Activated T-cell treated with anti-CD3 and anti-CD28 coated beads for 24 hours (primary cell): ENCODE measurements around the gene CAMK1D.
"Not testable (repeated sequence)": the region's sequence is repeated elsewhere in the genome, so short reads cannot be mapped to it uniquely, and the experiment has no call there.

Experiments
- DNase-seq: peaks from one replicate; pipeline ENCODE4 v3.0.0-alpha.2; 2020; ENCODE audit warnings: low read depth

The CAMK1D gene

DNA sequence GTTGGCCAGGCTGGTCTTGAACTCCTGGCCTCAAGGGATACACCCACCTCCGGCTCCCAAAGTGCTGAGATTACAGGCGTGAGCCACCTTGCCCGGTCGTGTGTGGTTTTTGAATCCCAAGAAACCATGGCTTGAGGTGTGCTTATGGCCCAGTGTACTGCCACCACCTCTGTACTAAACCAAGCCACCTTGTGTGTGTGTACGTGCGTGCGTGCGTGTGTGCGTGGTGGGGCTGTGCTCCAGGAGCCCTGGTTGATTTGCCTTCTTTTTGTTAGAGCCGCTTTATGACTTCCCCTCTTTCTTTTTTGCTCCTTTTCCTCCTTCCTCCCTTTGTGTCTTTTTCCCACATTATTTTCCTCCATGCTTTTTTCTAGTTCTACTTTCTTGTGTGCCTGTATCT, 121.4 kb downstream of the CAMK1D start:
- DNase-seq: no peak

- no peak for DNase-seq
Measured at GRCh38 chr10:12471135-12471534, 121.8 kb downstream of the CAMK1D start.

DNA sequence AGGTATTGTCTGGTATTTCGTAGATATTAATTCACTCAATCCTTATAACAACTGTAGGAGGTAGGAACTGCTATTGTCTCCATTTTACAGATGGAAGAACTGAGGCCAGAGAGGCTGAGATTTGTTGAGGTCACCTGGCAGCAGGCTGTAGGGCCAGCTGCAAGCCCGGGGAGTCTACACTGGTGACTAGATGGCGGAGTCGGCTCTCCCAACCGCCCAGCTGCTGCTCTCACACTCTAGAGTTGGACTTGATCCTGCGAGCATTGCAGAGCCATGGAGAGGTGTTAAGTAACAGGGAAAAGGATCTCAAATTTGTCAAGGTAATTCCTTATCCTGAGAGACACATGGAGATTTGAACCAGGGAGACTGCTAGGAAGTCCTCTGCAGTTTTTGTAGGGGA, 124.1 kb downstream of the CAMK1D start:
- DNase-seq: no peak

GRCh38 chr10:12474727-12475412, 125.5 kb downstream of the CAMK1D start:
- no peak for DNase-seq

- DNase-seq: no peak
Measured at GRCh38 chr10:12476656-12477055, 127.3 kb downstream of the CAMK1D start.

DNA sequence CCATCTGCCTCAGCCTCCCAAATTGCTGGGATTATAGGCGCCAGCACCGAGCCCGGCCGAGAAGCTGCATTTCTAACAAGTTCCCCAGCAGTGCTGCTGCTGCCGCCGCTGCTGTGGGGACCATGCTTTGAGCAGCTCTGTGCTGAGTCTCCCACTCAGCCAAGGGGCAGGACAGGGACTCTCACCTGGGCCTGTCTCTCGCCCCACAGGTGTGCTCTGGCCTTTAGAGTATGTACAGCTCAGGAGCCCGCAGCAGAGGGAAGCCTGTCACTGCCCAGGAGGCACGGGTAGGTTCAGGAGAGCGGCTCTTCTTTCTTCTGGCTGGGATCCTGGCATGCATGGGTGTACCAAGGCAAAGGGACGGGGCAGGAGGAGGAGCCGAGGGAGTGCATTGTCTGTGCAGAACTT, 130.1 kb downstream of the CAMK1D start:
- no peak for DNase-seq

- no peak for DNase-seq
Measured at GRCh38 chr10:12479924-12480323, 130.6 kb downstream of the CAMK1D start.

DNA sequence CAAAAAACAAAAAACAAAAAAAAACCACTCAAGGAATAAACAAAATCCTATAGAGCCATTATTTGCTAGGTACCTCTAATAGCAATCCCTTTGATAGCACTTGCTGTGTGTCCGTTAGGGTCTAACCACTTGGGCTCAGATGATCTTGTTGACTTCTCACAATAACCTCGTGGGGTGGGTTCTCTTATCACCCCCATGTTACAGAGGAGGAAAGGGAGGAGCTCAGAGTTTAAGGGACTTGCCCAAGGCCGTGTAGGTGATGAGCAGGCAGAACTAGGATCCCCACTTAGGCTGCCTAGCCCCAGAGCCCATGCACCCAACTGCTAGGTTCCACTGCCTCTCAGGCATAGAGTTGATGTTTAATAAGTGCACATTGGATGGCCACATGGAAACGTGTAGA, 131.1 kb downstream of the CAMK1D start:
- DNase-seq: no peak

DNA sequence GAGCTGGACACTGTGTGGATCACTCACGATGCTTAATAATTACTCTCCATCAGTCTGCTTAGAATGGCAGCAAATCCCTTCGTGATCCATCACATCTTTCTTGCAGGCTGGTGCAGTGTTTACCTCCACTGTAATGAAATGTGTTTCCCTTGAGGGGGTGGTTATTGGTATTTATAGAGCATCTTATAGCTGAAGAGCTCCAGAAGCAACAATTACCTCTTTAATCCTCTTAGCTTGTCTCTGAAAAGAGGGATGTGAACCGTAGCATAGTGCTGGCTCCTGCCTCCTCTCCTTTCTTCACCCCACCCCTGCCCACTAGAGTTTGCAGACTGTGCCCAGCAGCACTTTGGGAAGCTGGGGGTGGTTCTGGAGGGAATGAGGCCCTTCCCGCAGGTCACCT, 132.6 kb downstream of the CAMK1D start:
- DNase-seq: no peak

- DNase-seq: no peak
Measured at GRCh38 chr10:12482587-12482986, 133.2 kb downstream of the CAMK1D start.

GRCh38 chr10:12484002-12484918, 134.9 kb downstream of the CAMK1D start:
- no peak for DNase-seq

DNA sequence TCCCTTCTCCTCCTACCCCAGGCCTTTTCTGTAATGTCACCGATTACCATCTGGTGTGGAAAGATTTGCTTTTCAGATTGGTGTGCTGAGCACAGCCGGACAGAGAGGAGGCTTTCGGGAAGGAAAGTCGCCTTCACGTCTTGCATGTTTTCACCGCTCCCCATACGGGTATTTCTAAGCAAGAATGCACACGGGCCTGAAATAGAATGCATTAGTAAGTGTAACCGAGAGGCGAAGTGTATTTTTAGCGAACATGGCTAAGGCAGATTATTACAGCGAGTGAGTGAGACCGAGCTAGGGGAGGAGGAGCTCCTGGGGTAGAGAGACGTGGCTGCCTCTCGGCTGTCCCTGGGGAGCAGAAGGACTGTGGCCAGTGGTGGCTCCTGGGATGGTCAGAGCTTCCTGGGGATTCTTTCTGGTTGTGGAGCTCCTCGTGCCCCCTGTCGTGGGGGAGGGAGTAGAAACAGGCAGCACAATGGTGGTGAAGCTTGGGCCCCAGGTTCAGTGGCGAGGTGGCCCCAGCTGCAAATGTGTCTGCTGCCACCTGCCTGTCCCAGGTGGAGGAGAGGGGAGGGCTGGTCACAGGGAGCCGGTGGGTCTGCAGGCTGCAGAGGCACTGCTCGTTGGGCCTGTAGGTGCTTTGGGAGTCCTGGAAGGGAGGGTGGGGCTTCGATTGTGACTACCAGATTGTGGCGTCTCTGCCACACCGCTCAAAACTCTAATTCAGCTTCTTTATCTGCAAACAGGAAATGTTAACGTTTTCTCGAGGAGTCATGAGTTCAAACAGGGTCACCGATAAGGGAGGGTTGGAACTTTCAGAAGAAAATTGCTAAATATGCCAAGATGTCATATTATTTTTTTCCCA, 135.8 kb downstream of the CAMK1D start:
- DNase-seq: peak; percentile 4

GRCh38 chr10:12487366-12487765, 138.0 kb downstream of the CAMK1D start:
- no peak for DNase-seq

- no peak for DNase-seq
Measured at GRCh38 chr10:12488626-12489025, 139.3 kb downstream of the CAMK1D start.

DNA sequence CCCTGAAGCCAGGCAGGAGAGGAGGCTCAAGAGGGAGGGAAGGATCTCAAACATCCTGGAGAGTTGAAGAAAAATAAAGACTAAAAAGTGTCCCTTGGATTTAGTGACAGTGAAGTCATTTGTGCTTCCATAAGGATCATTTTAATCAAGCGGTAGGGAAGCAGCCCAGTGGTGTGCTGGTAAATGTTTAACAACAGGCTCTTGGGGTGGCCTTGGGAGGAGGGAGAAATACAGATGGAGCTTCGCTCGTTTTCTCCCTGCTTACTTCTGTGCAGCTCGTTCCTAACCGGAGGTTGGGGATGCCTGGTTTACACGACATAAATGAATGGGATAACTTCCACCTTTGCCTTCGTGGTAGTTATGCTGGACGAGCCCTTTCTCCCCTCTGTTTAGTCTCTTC, 140.0 kb downstream of the CAMK1D start:
- no peak for DNase-seq

- no peak for DNase-seq
Measured at GRCh38 chr10:12489806-12490205, 140.5 kb downstream of the CAMK1D start.

- no peak for DNase-seq
Measured at GRCh38 chr10:12490963-12491362, 141.6 kb downstream of the CAMK1D start.

DNA sequence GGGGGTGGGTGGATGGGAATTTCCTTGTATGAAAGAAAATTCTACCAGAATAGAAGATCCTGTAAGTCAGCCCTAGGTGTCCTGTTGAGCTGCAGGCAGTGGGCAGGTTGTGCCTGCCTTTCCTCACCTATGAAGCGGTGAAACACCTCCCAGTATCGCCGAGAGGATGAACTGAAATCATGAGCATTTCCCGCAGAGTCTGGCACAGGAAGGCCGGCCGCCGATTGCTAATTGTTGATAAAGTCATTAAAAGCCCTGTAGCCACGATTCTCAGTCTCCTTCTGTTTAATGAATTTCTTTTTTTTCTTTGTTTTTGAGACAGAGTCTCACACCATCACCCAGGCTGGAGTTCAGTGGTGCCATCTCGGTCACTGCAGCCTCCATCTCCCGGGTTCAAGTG, 142.1 kb downstream of the CAMK1D start:
- no peak for DNase-seq

DNA sequence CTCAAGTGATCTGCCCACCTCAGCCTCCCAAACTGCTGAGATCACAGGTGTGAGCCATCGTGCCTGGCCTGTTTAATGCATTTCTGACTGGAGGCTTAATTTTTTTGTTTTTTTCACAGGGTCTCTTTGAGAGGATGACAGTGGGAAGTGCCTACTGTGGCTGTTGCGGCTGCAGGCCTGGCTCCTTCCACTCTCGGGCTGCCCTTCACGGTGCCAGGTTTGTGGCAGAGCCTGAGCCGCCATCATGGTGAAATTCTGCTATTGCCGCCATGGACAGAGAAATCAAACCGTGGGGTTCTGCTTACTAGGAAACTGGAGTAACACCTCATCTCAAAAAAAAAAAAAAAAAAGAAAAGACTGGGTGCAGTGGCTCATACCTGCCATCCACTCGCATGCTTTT, 142.7 kb downstream of the CAMK1D start:
- no peak for DNase-seq

GRCh38 chr10:12497046-12497445, 147.7 kb downstream of the CAMK1D start:
- DNase-seq: not testable (repeated sequence)

DNA sequence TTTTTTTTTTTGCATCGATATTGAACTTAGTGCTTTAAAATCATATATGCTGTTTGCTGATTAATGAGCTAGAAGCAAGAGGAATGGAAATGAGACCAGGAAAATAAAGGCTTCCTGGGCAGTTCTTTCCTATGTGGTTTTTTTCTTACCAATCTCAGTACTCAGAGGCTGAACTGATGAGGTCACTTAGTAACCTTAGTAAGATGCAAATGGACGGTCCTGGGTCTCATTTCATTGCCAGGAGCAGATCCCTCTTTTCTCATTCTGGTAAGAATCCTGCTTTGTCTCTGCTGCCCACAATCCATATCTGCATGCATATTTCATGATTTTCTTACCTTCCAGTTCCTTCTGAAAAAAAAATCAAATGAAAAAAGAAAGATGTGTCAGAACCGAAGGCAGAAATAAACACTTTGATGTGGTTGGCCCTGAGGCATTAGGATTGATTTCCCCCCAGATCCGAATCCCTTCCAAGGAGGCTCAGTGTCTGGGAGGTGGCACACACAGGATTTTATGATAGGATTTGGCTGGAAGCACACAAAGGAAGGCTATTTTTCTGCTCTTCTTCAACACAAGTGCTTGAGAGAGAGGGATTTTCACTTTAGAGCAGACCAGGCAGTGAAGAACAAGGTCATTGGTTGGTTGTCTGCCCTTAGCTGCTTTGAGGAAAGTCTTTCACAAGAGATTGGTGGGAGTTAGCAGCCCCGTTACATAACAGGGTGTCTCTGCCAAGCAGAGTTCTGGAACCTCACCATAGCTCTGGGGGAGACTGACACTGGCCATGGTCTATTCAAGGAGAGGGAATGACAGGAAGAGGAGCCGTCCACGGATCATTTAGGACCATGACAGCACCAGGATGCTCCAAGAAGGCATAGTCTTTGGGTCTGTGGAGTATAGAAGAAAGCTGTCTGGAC, 150.0 kb downstream of the CAMK1D start:
- DNase-seq: no peak
